PC-9 (cell line): ENCODE data around the gene RET.

Experiments used
- CTCF ChIP-seq: fragments of 200-600 bp; sonication (generic); conservative IDR thresholded peaks from 2 replicates; pipeline ENCODE4 v1.6.1; 2017; ENCODE audit warnings: mixed run types, antibody characterized with exemption, mild to moderate bottlenecking, moderate library complexity
- EZH2 ChIP-seq: fragments of 200-600 bp; sonication (generic); IDR thresholded peaks from 2 replicates; pipeline ENCODE4 v1.8.0; 2017; ENCODE audit warnings: antibody characterized with exemption, low read depth

GRCh38 chr10:43120116-43120928 lies 43.5 kb downstream of the RET start:
- TF ChIP-seq CTCF = no peak
- TF ChIP-seq EZH2 = no peak
